Activated B cell treated with CpG ODN at 0.5 μM for 24 hours (primary cell): ENCODE results near the gene TH. TPM values are rescaled to one million over a fixed set of nuclear protein-coding genes. Genes with fewer than 3 reads are reported as not detected.

ENCODE experiments used
- ATAC-seq: fragments of 200-7000 bp; cut with Tn5 transposase; one replicate; pipeline ENCODE4 v1.10.0; 2021; ENCODE audit warnings: low read depth, mild to moderate bottlenecking, moderate library complexity
- CTCF ChIA-PET: fragments of 350-600 bp; sonication (Branson Sonifier 250); formaldehyde crosslinking; loops from one replicate; lab custom pipeline; 2021; ENCODE audit warnings: antibody characterized with exemption; lab: Charles Lee
- POLR2A ChIA-PET: fragments of 350-600 bp; sonication (Branson Sonifier 250); formaldehyde crosslinking; loops from one replicate; lab custom pipeline; 2021; ENCODE audit warnings: antibody characterized with exemption; lab: Charles Lee
- DNase-seq: peaks from one replicate; pipeline ENCODE4 v3.0.0; 2022
- H3K27ac Mint-ChIP-seq: one replicate; pipeline ENCODE4 v1.8.0; 2020; ENCODE audit warnings: mixed read lengths
- H3K27me3 Mint-ChIP-seq: one replicate; pipeline ENCODE4 v1.8.0; 2021; ENCODE audit warnings: mixed read lengths
- H3K36me3 Mint-ChIP-seq: one replicate; pipeline ENCODE4 v1.8.0; 2021; ENCODE audit warnings: low read depth, mixed read lengths
- H3K4me1 Mint-ChIP-seq: one replicate; pipeline ENCODE4 v1.8.0; 2021; ENCODE audit warnings: mixed read lengths
- H3K4me3 Mint-ChIP-seq: one replicate; pipeline ENCODE4 v1.8.0; 2020; ENCODE audit warnings: mild to moderate bottlenecking, mixed read lengths
- H3K9me3 Mint-ChIP-seq: one replicate; pipeline ENCODE4 v1.8.0; 2020; ENCODE audit warnings: mixed read lengths
- intact Hi-C: fragments of 100-400 bp; cut with micrococcal nuclease; formaldehyde crosslinking; loops from one replicate; pipeline ENCODE4 v1.15.1; 2024
- total RNA-seq: library from RNA; stranded (reverse); gene quantifications from 2 replicates; pipeline ENCODE4 v1.2.3, GENCODE V29; 2022
- TF ChIP-seq, protein P1 (sequence below): fragments of 200-600 bp; IDR thresholded peaks from one replicate; pipeline ENCODE4 v1.8.0; 2022; ENCODE audit warnings: antibody characterized with exemption, mild to moderate bottlenecking

TH gene
- total RNA-seq, 1 donor from 2014 or later = not detected

DNA sequence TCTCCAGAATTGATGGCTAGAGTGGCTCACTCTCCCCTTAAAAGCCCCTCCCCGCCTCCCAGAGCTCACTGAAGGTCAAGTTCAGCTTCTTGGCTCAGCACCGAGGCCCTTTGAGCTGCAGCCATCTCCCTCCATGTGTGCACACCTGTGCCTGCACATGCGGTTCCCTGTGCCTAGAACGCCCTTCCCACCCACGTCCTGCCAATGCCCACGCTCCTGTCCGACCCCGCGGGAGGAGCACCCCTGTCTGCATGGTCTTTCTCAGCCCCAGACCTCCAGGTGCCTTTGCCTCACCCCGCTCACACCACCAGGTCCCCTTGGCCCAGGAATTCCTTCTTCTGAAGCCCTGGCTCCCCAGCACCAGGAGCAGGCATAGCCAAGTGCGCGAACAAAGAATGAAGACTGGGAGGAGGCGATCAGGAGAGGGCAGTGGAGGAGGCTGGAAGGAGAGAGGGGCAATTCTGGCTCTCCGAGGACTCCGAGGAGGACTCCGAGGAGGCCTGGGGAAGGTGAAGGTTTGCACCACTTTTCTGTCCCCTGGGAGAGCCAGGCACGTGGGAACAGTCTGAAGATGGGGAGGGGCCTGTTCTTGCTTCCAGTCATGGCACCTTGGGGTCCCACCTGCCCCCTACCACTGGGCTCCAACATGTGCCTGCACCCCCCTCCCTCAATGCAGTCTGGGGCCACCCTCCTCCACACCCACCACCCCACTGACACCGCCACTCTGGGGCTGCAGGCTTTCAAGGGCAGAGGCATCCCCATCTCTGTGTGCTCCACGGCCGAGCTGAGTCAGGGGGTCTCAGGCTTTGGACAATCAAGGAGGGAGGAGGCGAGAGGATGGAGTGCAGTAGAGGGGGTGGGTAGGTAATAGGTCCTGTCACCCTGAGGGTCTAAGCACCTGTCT lies 50.1 kb downstream of the TH start:
- intact Hi-C loops = no loop called here
- POLR2A ChIA-PET = no interaction called here
- H3K27me3 Mint-ChIP-seq = peaks cover 27% of the 10 kb centered on the region
- H3K4me3 Mint-ChIP-seq = no peak overlapping the region
- DNase-seq = no peak
- no peak overlapping the region for H3K27ac Mint-ChIP-seq
- no peaks in the 10 kb centered on the region for H3K36me3 Mint-ChIP-seq
- no peaks in the 10 kb centered on the region for H3K4me1 Mint-ChIP-seq
- H3K9me3 Mint-ChIP-seq = peaks cover under 1% of the 10 kb centered on the region
- CTCF ChIA-PET = no interaction called here
- no peak for ATAC-seq
- TF ChIP-seq, protein P1, sequence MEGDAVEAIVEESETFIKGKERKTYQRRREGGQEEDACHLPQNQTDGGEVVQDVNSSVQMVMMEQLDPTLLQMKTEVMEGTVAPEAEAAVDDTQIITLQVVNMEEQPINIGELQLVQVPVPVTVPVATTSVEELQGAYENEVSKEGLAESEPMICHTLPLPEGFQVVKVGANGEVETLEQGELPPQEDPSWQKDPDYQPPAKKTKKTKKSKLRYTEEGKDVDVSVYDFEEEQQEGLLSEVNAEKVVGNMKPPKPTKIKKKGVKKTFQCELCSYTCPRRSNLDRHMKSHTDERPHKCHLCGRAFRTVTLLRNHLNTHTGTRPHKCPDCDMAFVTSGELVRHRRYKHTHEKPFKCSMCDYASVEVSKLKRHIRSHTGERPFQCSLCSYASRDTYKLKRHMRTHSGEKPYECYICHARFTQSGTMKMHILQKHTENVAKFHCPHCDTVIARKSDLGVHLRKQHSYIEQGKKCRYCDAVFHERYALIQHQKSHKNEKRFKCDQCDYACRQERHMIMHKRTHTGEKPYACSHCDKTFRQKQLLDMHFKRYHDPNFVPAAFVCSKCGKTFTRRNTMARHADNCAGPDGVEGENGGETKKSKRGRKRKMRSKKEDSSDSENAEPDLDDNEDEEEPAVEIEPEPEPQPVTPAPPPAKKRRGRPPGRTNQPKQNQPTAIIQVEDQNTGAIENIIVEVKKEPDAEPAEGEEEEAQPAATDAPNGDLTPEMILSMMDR = no peak

DNA sequence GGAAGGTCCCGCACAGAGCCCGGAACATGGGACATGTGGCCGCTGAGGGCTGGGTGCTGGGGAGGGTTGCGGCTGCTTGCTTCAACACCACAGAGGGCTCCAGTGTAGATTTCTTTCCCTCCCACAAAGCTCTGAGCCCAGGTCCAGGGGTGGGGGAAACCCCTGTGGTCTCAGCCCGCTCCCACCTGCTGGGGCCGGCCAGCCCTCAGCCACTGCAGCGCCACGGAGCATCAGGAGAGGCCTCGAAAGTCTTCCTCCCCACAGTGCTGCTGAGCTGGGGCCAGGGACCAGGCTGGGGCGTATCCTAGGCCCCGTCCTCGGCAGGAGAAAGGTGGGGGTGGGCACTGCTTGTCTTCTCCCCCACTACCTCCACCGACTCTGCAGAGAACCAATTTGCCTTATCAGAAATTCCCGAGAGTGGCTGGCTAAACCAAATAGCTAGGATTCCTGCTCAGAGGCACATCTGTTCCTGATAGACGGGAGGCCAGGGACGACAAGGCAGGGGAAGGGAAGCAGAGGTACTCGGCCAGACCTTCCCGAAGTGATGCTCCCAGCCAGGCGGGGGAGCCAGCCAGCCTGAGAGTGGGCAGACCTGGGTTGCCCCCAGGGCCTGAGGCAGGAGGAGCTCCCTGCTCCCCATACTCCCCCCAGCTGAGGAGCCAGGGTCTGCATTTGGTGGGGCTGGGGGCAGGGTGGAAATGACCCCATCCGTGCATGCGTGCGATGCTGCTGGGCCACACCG lies 51.1 kb downstream of the TH start:
- peaks cover 30% of the 10 kb centered on the region for H3K27me3 Mint-ChIP-seq
- H3K4me1 Mint-ChIP-seq = no peaks in the 10 kb centered on the region
- intact Hi-C loops = no loop called here
- no peak overlapping the region for H3K27ac Mint-ChIP-seq
- TF ChIP-seq, protein P1 = no peak
- DNase-seq (no peak), ATAC-seq (no peak)
- peaks cover 3% of the 10 kb centered on the region for H3K9me3 Mint-ChIP-seq
- POLR2A ChIA-PET = no interaction called here
- H3K36me3 Mint-ChIP-seq = no peaks in the 10 kb centered on the region
- CTCF ChIA-PET = no interaction called here
- no peak overlapping the region for H3K4me3 Mint-ChIP-seq

DNA sequence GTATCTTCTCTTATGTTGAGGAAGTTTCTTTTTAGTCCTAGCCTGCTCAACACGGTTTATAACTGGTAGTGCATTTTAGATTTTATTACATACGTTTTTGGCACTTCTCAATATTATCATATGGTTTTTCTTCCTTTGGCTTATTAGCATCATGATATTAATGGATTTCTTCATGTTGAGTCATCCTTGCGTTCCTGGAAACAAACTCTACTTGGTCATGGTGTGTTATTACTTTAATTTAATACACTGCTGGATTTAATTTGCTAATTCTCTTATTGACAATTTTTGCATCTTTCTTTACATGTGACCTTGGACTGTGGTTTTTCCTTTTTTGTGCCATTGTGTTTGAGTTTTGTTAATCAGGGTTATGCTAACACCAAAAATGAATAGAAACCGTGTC lies 52.9 kb downstream of the TH start:
- H3K9me3 Mint-ChIP-seq = peaks cover 3% of the 10 kb centered on the region
- H3K27me3 Mint-ChIP-seq = peaks cover 32% of the 10 kb centered on the region
- intact Hi-C loops = no loop called here
- ATAC-seq (no peak), DNase-seq (no peak)
- H3K4me3 Mint-ChIP-seq = no peak overlapping the region
- ChIA-PET POLR2A (no interaction called here), CTCF (no interaction called here)
- no peaks in the 10 kb centered on the region for H3K36me3 Mint-ChIP-seq
- TF ChIP-seq, protein P1 = no peak
- no peaks in the 10 kb centered on the region for H3K4me1 Mint-ChIP-seq
- H3K27ac Mint-ChIP-seq = no peak overlapping the region

DNA sequence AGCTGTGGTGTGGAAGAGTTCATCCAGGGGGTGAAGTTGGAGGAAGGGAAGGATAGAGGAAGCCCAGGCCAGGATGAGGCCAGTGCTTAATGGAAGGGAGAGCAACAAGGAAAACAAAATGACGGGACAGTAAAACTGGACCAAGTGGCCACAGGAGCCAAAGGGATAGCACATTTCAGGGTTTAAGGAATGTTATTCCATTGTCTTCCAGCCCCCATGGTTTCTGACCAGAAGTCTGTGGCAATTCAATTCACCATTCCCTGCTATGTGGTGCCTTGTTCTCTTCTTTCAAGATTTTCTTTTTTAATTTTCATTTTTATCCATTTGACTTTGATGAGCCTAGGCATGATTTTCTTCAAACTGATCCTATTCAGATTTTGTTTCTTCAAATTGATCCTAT lies 54.9 kb downstream of the TH start:
- Mint-ChIP-seq H3K36me3 (no peaks in the 10 kb centered on the region), H3K4me3 (no peak overlapping the region), H3K9me3 (peaks cover 3% of the 10 kb centered on the region), H3K4me1 (no peaks in the 10 kb centered on the region), H3K27me3 (peaks cover 26% of the 10 kb centered on the region), H3K27ac (no peak overlapping the region)
- ChIA-PET CTCF (no interaction called here), POLR2A (no interaction called here)
- intact Hi-C loops = no loop called here
- TF ChIP-seq, protein P1 = no peak
- no peak for DNase-seq
- ATAC-seq = no peak

DNA sequence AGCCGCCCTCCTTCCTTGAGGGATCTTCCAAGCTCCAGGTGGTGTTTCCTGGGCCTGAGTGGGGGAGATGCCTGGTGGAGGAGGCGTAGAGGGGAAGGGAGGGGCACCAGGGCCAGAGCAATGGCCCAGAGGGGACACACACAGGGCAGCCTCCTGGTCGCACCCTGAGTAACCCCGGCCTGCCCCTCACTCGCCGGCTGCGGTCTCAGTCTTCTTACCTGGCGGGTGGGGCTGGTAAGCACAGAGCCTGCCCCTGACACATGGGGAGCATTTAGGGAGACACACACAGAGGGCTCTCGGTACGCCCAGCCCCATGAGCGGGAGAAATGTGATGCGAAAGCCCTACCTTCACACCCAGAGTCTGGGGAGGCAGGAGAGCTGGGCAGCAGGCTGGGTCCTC lies 56.3 kb downstream of the TH start:
- ATAC-seq (no peak), DNase-seq (no peak)
- Mint-ChIP-seq H3K4me3 (no peak overlapping the region), H3K9me3 (peaks cover 3% of the 10 kb centered on the region), H3K27me3 (peaks cover 26% of the 10 kb centered on the region), H3K36me3 (no peaks in the 10 kb centered on the region), H3K27ac (no peak overlapping the region), H3K4me1 (no peaks in the 10 kb centered on the region)
- TF ChIP-seq, protein P1 = no peak
- POLR2A ChIA-PET = no interaction called here
- intact Hi-C loops = no loop called here
- CTCF ChIA-PET = interaction anchor here (1.0 kb wide), 1 partner anchor 36 kb away, joined by 3 read pairs; no protein-coding TSS in a partner anchor
